ENCODE results near the gene CLDN12.

GRCh38 chr7:90413185-90413528 lies 9.9 kb downstream of the CLDN12 start:
- TF ChIP-seq CTCF (IDR thresholded peaks at IDR 0.05; ENCODE audit: low read depth, low read length, poor library complexity, severe bottlenecking) (no peak), EZH2phosphoT487 (IDR thresholded peaks at IDR 0.05; ENCODE audit: borderline replicate concordance, low read length) (no peak)
